ENCODE data around the gene PSKH1. TPM values are rescaled to one million over a fixed set of nuclear protein-coding genes. Genes with fewer than 3 reads are reported as not detected.
"Not testable (repeated sequence)": the region's sequence is repeated elsewhere in the genome, so short reads cannot be mapped to it uniquely, and the experiment has no call there.

PSKH1 gene
- total RNA-seq, 1 experiment from 2014 or later, result 24.2 TPM

GRCh38 chr16:67935402-67936123, 42.5 kb downstream of the PSKH1 start:
- Histone ChIP-seq H3K36me3 (ENCODE audit: insufficient read depth, low read length, poor library complexity, severe bottlenecking) (peaks cover 3% of the 10 kb centered on the region), H3K4me3 (ENCODE audit: low read depth, low read length, poor library complexity, severe bottlenecking) (peak overlapping the region; percentile 85), H3K9me3 (ENCODE audit: low read depth, low read length, poor library complexity, severe bottlenecking) (no peaks in the 10 kb centered on the region), H3K27me3 (replicated peaks; ENCODE audit: insufficient read depth, low read depth, low read length, poor library complexity) (no peaks in the 10 kb centered on the region), H3K27ac (ENCODE audit: low read depth, low read length, poor library complexity, severe bottlenecking) (peak overlapping the region; percentile 75), H3K4me1 (ENCODE audit: insufficient read depth, low read length, poor library complexity, severe bottlenecking) (peaks cover 16% of the 10 kb centered on the region)
- ChIA-PET CTCF (interaction anchor here (0.7 to 1.5 kb wide), 3 partner anchors 9 to 89 kb away, joined by 3 to 7 read pairs (median 3); partner anchors contain the start of gene NRN1L), POLR2A (ENCODE audit: low non-redundant PET) (interaction anchor here (0.6 kb wide), 1 partner anchor 307 kb away, joined by 8 read pairs; no protein-coding TSS in a partner anchor)
- DNase-seq (ENCODE audit: low spot score), result peak; percentile 96
- TF ChIP-seq, protein P1, sequence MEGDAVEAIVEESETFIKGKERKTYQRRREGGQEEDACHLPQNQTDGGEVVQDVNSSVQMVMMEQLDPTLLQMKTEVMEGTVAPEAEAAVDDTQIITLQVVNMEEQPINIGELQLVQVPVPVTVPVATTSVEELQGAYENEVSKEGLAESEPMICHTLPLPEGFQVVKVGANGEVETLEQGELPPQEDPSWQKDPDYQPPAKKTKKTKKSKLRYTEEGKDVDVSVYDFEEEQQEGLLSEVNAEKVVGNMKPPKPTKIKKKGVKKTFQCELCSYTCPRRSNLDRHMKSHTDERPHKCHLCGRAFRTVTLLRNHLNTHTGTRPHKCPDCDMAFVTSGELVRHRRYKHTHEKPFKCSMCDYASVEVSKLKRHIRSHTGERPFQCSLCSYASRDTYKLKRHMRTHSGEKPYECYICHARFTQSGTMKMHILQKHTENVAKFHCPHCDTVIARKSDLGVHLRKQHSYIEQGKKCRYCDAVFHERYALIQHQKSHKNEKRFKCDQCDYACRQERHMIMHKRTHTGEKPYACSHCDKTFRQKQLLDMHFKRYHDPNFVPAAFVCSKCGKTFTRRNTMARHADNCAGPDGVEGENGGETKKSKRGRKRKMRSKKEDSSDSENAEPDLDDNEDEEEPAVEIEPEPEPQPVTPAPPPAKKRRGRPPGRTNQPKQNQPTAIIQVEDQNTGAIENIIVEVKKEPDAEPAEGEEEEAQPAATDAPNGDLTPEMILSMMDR (conservative IDR thresholded peaks at IDR 0.05; ENCODE audit: low read depth, low read length), result no peak
- TF ChIP-seq EZH2 (IDR thresholded peaks at IDR 0.05; ENCODE audit: borderline replicate concordance, low read depth, low read length, poor library complexity, severe bottlenecking), result no peak
- no TSS peak for BruUV-seq (replicated peaks)
- intact Hi-C loops (cut with micrococcal nuclease; ENCODE audit: unreplicated experiment), result no loop called here

DNA sequence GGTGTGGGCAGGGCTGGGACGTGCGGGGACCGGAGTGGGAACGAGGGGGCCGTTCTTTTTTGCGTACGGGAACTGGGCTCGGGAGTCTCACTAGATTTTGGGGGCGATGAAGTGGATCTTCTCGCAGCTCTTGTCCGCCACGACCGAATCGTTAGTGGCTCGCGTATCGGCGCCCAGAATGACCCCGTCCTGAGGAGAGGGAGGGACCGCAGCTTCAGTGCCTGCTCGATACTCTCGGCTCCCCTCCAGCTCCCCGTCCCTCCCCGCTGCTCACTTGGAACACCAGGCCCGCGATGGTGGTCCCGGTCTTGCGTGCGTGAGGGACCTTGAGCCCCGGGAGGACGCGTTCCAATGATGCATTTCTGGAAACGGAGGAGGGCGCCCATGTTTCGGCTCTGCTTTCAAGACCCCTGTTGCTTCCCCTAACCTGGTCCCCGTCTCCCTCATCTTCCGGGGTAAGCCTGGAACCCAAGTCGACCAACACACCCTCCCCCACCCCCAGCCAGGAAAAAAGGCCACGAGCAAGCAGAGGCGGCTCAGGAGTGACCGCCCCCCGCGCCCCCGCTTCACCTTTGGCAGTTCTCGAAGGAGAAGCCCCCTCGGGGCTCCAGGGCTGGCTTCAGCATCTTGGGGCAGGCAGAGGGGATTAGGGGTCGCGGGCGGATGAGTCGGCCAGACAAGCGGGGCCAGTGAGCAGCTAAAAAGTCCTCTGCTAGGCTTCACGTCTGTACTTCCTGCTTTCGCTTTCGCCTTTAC, 43.2 kb downstream of the PSKH1 start, which contains the start of gene PSMB10:
PSMB10 (minus strand) TSS at position 727 of the 756 bp plus-strand sequence; CDS start at position 626, 101 bp downstream.
- Histone ChIP-seq H3K27me3 (replicated peaks; ENCODE audit: insufficient read depth, low read depth, low read length, poor library complexity) (no peaks in the 10 kb centered on the region), H3K36me3 (ENCODE audit: insufficient read depth, low read length, poor library complexity, severe bottlenecking) (peaks cover 2% of the 10 kb centered on the region), H3K4me1 (ENCODE audit: insufficient read depth, low read length, poor library complexity, severe bottlenecking) (peaks cover 16% of the 10 kb centered on the region), H3K27ac (ENCODE audit: low read depth, low read length, poor library complexity, severe bottlenecking) (peak within 1 kb of the TSS; percentile 75), H3K4me3 (ENCODE audit: low read depth, low read length, poor library complexity, severe bottlenecking) (peak within 1 kb of the TSS; percentile 85), H3K9me3 (ENCODE audit: low read depth, low read length, poor library complexity, severe bottlenecking) (no peaks in the 10 kb centered on the region)
- ChIA-PET POLR2A (ENCODE audit: low non-redundant PET) (interaction anchor here (0.6 kb wide), 1 partner anchor 306 kb away, joined by 8 read pairs; no protein-coding TSS in a partner anchor), CTCF (interaction anchor here (1.1 to 1.5 kb wide), 2 partner anchors 10 to 52 kb away, joined by 3 to 7 read pairs; partner anchors contain the start of gene NRN1L)
- peak; percentile 55 for DNase-seq (ENCODE audit: low spot score)
- intact Hi-C loops (cut with micrococcal nuclease; ENCODE audit: unreplicated experiment), result no loop called here
- no peak for TF ChIP-seq EZH2 (IDR thresholded peaks at IDR 0.05; ENCODE audit: borderline replicate concordance, low read depth, low read length, poor library complexity, severe bottlenecking)
- TF ChIP-seq, protein P1 (conservative IDR thresholded peaks at IDR 0.05; ENCODE audit: low read depth, low read length), result no peak
- BruUV-seq (replicated peaks), result TSS peak; percentile 40

DNA sequence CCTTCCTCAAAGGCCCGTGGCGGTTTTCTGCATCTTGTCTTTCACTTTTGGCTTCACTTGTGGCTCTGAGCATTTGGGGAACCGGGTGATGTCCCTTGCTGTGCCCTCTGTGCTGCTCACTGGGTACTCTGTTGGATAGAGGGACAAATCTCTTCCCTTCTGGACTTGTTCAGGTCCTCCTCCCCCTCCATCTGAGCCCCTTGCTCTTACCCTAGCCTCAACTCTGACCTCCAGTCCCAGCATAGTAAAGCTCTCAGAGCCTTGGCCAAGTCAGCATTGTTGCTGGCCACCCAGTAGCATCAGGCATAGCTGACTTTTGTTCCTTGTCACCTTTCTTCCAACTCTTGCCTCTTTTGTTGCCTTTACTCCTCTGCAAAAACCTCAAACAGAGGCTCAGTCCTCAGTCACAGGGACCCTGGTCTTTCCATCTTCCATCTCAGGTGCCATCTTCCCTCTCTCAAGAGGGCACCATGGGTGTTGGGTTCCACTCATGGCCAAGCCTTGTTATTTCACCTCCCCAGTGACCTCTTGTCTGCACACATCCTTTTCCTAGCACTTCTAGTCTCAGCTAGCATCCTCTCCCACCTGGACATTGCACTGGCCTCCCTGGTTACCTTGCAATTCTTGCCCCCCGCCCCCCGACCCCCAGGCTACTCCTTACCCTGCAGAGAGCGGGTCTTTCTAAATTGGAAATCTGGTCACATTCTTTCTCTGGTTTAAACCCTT, 44.0 kb downstream of the PSKH1 start:
- Histone ChIP-seq H3K9me3 (ENCODE audit: low read depth, low read length, poor library complexity, severe bottlenecking) (no peaks in the 10 kb centered on the region), H3K27me3 (replicated peaks; ENCODE audit: insufficient read depth, low read depth, low read length, poor library complexity) (no peaks in the 10 kb centered on the region), H3K4me1 (ENCODE audit: insufficient read depth, low read length, poor library complexity, severe bottlenecking) (peaks cover 16% of the 10 kb centered on the region), H3K4me3 (ENCODE audit: low read depth, low read length, poor library complexity, severe bottlenecking) (peak overlapping the region; percentile 85), H3K36me3 (ENCODE audit: insufficient read depth, low read length, poor library complexity, severe bottlenecking) (no peaks in the 10 kb centered on the region), H3K27ac (ENCODE audit: low read depth, low read length, poor library complexity, severe bottlenecking) (peak overlapping the region; percentile 75)
- no peak for TF ChIP-seq EZH2 (IDR thresholded peaks at IDR 0.05; ENCODE audit: borderline replicate concordance, low read depth, low read length, poor library complexity, severe bottlenecking)
- TF ChIP-seq, protein P1 (conservative IDR thresholded peaks at IDR 0.05; ENCODE audit: low read depth, low read length), result no peak
- peak; percentile 60 for DNase-seq (ENCODE audit: low spot score)
- BruUV-seq (replicated peaks), result no TSS peak
- intact Hi-C loops (cut with micrococcal nuclease; ENCODE audit: unreplicated experiment), result no loop called here
- CTCF ChIA-PET, result no interaction called here
- POLR2A ChIA-PET (ENCODE audit: low non-redundant PET), result no interaction called here

DNA sequence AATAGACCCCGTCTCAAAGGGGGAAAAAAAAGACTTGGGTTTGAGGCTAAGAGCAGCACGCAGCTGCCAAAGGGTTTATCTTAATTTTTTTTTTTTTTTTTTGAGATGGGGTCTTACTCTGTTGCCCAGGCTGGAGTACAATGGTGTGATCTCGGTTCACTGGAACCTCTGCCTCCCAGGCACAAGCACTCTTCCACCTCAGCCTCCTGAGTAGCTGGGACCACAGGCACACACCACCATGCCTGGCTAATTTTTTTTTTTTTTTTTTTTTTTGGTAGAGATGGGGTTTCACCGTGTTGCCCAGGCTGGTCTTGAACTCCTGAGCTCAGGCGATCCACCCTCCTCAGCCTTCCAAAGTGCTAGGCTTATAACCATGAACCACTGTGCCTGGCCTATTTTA, 44.7 kb downstream of the PSKH1 start:
- H3K27me3 ChIP-seq (replicated peaks; ENCODE audit: insufficient read depth, low read depth, low read length, poor library complexity); H3K36me3 ChIP-seq (ENCODE audit: insufficient read depth, low read length, poor library complexity, severe bottlenecking); BruUV-seq (replicated peaks); H3K27ac ChIP-seq (ENCODE audit: low read depth, low read length, poor library complexity, severe bottlenecking); POLR2A ChIA-PET (ENCODE audit: low non-redundant PET); DNase-seq (ENCODE audit: low spot score); H3K9me3 ChIP-seq (ENCODE audit: low read depth, low read length, poor library complexity, severe bottlenecking); intact Hi-C loops (cut with micrococcal nuclease; ENCODE audit: unreplicated experiment): not testable (repeated sequence)
- H3K4me3 ChIP-seq (ENCODE audit: low read depth, low read length, poor library complexity, severe bottlenecking), result peak overlapping the region; percentile 85
- CTCF ChIA-PET, result interaction anchor here (0.6 kb wide), 2 partner anchors 104 to 1378 kb away, joined by 3 to 7 read pairs; no protein-coding TSS in a partner anchor
- H3K4me1 ChIP-seq (ENCODE audit: insufficient read depth, low read length, poor library complexity, severe bottlenecking), result peaks cover 16% of the 10 kb centered on the region

Measured in A673 (cell line).